ENCODE measurements around the gene PPEF1.

- no peak for TF ChIP-seq POLR2A (IDR thresholded peaks at IDR 0.05; ENCODE audit: extremely low read depth, insufficient read length)
- TF ChIP-seq CTCF (IDR thresholded peaks at IDR 0.05; ENCODE audit: low read depth, low read length): no peak
- TF ChIP-seq MYC (IDR thresholded peaks at IDR 0.05; ENCODE audit: low read depth, low read length): no peak
Observed at GRCh38 chrX:18692541-18692940, 14.9 kb upstream of the PPEF1 start.

Measured in NB4 (cell line).